ENCODE results near the gene PLXND1. TPM values are rescaled to one million over a fixed set of nuclear protein-coding genes. Genes with fewer than 3 reads are reported as not detected.

PLXND1 gene
- total RNA-seq, 1 donor from 2014 or later, result 1,753 TPM

GRCh38 chr3:129592381-129593131 is 13.9 kb downstream of the PLXND1 start:
- TF ChIP-seq CTCF (IDR thresholded peaks at IDR 0.05; ENCODE audit: unreplicated experiment), result no peak
- Mint-ChIP-seq H3K27ac (ENCODE audit: unreplicated experiment) (peak overlapping the region; percentile 87), H3K27me3 (ENCODE audit: unreplicated experiment) (peaks cover 5% of the 10 kb centered on the region), H3K36me3 (ENCODE audit: low read depth, unreplicated experiment) (peaks cover 25% of the 10 kb centered on the region), H3K9me3 (ENCODE audit: unreplicated experiment) (no peaks in the 10 kb centered on the region), H3K4me3 (ENCODE audit: unreplicated experiment) (peak overlapping the region; percentile 53), H3K4me1 (ENCODE audit: unreplicated experiment) (peaks cover 67% of the 10 kb centered on the region)
- peak; percentile 72 for DNase-seq (ENCODE audit: low spot score)

- Mint-ChIP-seq H3K36me3 (ENCODE audit: low read depth, unreplicated experiment) (peaks cover 28% of the 10 kb centered on the region), H3K27ac (ENCODE audit: unreplicated experiment) (peak overlapping the region; percentile 81), H3K4me1 (ENCODE audit: unreplicated experiment) (peaks cover 61% of the 10 kb centered on the region), H3K4me3 (ENCODE audit: unreplicated experiment) (peak overlapping the region; percentile 83), H3K9me3 (ENCODE audit: unreplicated experiment) (no peaks in the 10 kb centered on the region), H3K27me3 (ENCODE audit: unreplicated experiment) (peaks cover 5% of the 10 kb centered on the region)
- DNase-seq (ENCODE audit: low spot score), result no peak
- TF ChIP-seq CTCF (IDR thresholded peaks at IDR 0.05; ENCODE audit: unreplicated experiment), result no peak
Observed at GRCh38 chr3:129591932-129592331, 14.5 kb downstream of the PLXND1 start.

DNA sequence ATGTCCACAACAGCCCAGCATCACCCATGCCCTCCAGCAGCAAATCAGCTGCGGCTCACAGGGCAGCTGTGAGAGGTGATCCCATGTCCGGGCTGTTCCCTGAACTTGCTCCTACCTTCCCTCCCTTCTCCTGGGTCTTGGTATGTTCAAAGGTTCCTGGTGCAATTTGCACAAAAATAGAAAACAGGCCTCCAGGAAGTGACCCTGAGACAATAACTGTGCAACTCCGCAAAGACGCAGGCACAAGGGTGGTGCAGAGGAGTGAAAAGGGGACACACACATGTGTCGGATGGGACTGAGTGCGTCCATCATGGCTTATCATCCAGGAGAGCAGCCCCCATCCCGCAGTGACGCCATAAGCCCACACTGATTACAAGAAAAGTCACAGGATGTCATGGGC is 16.3 kb downstream of the PLXND1 start:
- peak overlapping the region; percentile 61 for H3K27ac Mint-ChIP-seq (ENCODE audit: unreplicated experiment)
- peaks cover 49% of the 10 kb centered on the region for H3K4me1 Mint-ChIP-seq (ENCODE audit: unreplicated experiment)
- TF ChIP-seq CTCF (IDR thresholded peaks at IDR 0.05; ENCODE audit: unreplicated experiment), result no peak
- no peak for DNase-seq (ENCODE audit: low spot score)
- H3K36me3 Mint-ChIP-seq (ENCODE audit: low read depth, unreplicated experiment), result peaks cover 38% of the 10 kb centered on the region
- no peaks in the 10 kb centered on the region for H3K9me3 Mint-ChIP-seq (ENCODE audit: unreplicated experiment)
- peak overlapping the region; percentile 62 for H3K4me3 Mint-ChIP-seq (ENCODE audit: unreplicated experiment)
- H3K27me3 Mint-ChIP-seq (ENCODE audit: unreplicated experiment), result peaks cover 13% of the 10 kb centered on the region

- Mint-ChIP-seq H3K27ac (ENCODE audit: unreplicated experiment) (peak overlapping the region; percentile 75), H3K4me1 (ENCODE audit: unreplicated experiment) (peaks cover 30% of the 10 kb centered on the region), H3K4me3 (ENCODE audit: unreplicated experiment) (peak overlapping the region; percentile 62), H3K27me3 (ENCODE audit: unreplicated experiment) (peaks cover 24% of the 10 kb centered on the region), H3K9me3 (ENCODE audit: unreplicated experiment) (no peaks in the 10 kb centered on the region), H3K36me3 (ENCODE audit: low read depth, unreplicated experiment) (peaks cover 50% of the 10 kb centered on the region)
- no peak for TF ChIP-seq CTCF (IDR thresholded peaks at IDR 0.05; ENCODE audit: unreplicated experiment)
- no peak for DNase-seq (ENCODE audit: low spot score)
Observed at GRCh38 chr3:129587566-129588210, 18.8 kb downstream of the PLXND1 start.
